Adrenal gland (tissue), 12 donors: ENCODE data around the gene TWIST2. TPM values are rescaled to one million over a fixed set of nuclear protein-coding genes. Genes with fewer than 3 reads are reported as not detected.

Experiments
- DNase-seq, 7 donors: peaks; one replicate each; pipeline ENCODE4 v3.0.0-alpha.2; 2019 to 2020
- H3K27ac ChIP-seq, 5 donors: fragments of 200-600 bp; sonication (generic) in 4 of 5; 1 replicate in 3 of 5; 2 replicates in 2 of 5; pipeline versions ENCODE4 v1.5.1 to v1.8.0; 2016 to 2020; ENCODE audit warnings: mild to moderate bottlenecking in 1 of 5
- H3K27me3 ChIP-seq: fragments of 200-600 bp; 2 replicates; pipeline ENCODE4 v1.8.0; 2021
- H3K36me3 ChIP-seq, 2 donors: fragments of 200-600 bp; replicated peaks in 1 of 2; 1 replicate in 1 of 2; 2 replicates in 1 of 2; pipeline versions ENCODE4 v1.5.1 to v1.8.0; 2018 to 2022
- H3K4me1 ChIP-seq, 2 donors: fragments of 200-600 bp; replicated peaks in 1 of 2; 1 replicate in 1 of 2; 2 replicates in 1 of 2; pipeline versions ENCODE4 v1.5.1 to v1.8.0; 2018 to 2021
- H3K4me3 ChIP-seq, 4 donors: fragments of 200-600 bp; sonication (generic) in 3 of 4; one replicate each; pipeline ENCODE4 v1.5.1; 2016 to 2018
- H3K9me3 ChIP-seq, 3 donors: fragments of 200-600 bp; sonication (generic) in 1 of 3; replicated peaks in 1 of 3; 1 replicate in 2 of 3; 2 replicates in 1 of 3; pipeline versions ENCODE4 v1.5.1 to v1.8.0; 2016 to 2021
- POLR2A ChIP-seq, 2 donors: fragments of 450-650 bp; IDR thresholded peaks; one replicate each; pipeline ENCODE4 v1.6.1; 2017; ENCODE audit warnings: antibody characterized with exemption in 2 of 2, mild to moderate bottlenecking in 2 of 2, moderate library complexity in 1 of 2
- WGBS, 4 donors: extraction: QIAGEN DNeasy Blood & Tissue Kit in 2 of 4; methylation state at CpG; one replicate each; pipeline versions ENCODE4 v1.1.5 to v1.1.7; 2013 to 2017; 5-methylcytosine and 5-hydroxymethylcytosine counted together
- intact Hi-C, 2 donors: fragments of 100-400 bp; cut with DNase I; formaldehyde crosslinking; loops; one replicate each; pipeline versions ENCODE4 v1.14.1 to v1.15.0; 2022 to 2023
- polyA plus RNA-seq, 3 donors: library from polyadenylated mRNA; stranded (reverse); fragments of 200-250 nt in 2 of 3; fragments of 350-450 nt in 1 of 3; fragmentation: Illumina TruSeq in 1 of 3; extraction: RNeasy Lipid Tissue Mini Kit (QIAGEN cat#74804) in 1 of 3; gene quantifications; one replicate each; pipeline ENCODE4 v1.2.3, GENCODE V29; 2013 to 2014
- total RNA-seq, 9 donors: library from RNA; depleted of rRNA in 4 of 9; stranded (reverse); fragments of >200 nt in 4 of 9; fragments of 120-200 nt in 1 of 9; fragmentation: NEBNext Ultra II Directional in 1 of 9; extraction: Animal tissue kit (Norgen Biotek cat#: 25700) in 1 of 9; gene quantifications; one replicate each; pipeline versions ENCODE4 v1.1.0 to v1.2.4, GENCODE V29; 2013 to 2023
- TF ChIP-seq, protein P1 (sequence below), 6 experiments: fragments of 450-650 bp in 4 of 6; fragments of 200-600 bp in 2 of 6; sonication (generic) in 1 of 6; IDR thresholded peaks; 1 replicate in 5 of 6; 2 replicates in 1 of 6; pipeline versions ENCODE4 v1.5.1 to v1.8.0; 2016 to 2021; ENCODE audit warnings: antibody characterized with exemption in 6 of 6, mild to moderate bottlenecking in 2 of 6, moderate library complexity in 1 of 6
- donor health status: healthy with polysubstance abuse.
- donor health status: Bipolar disorder and iron deficiency.
- donor health status: DM: yes; HTN: yes; CAD: no.
- donor health status: DM: no; HTN: no; CAD: no.
- donor health status: DM: no; HTN: no; CAD: no.
- donor health status: DM: yes; HTN: yes; CAD: no.

Gene TWIST2
- total and polyA plus RNA-seq, 12 donors: 1.0 to 20.5 (median 6.0) TPM

DNA sequence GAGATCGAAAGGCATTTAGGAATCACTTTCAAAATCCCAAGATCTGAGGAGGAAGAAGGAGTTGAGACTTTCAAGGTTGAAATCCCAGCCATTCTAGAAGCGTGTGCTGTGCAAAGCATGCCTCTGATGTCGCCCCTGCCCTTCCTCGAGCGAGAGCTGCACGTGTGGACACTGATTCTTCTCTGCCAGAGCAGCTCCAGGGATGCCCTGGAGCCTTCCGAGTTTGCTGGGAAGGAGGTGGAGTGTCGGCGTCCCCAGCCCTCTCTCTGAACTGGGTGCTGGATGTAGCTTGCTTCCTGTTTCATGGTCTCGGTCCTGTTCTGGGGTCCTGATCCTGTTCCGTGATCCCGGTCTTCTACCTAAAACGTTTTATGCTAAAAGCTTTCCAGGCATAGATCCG is 76.1 kb downstream of the TWIST2 start:
- H3K4me1 ChIP-seq: no peaks in the 10 kb centered on the region
- no peak overlapping the region for H3K27ac ChIP-seq
- WGBS, 4 donors: 81 to 88% (median 85%) methylated on average over 14 of the region's 14 CpGs
- intact Hi-C loops: no loop called here
- H3K36me3 ChIP-seq: no peaks in the 10 kb centered on the region
- no peaks in the 10 kb centered on the region for H3K27me3 ChIP-seq
- H3K9me3 ChIP-seq: no peaks in the 10 kb centered on the region
- TF ChIP-seq, protein P1, sequence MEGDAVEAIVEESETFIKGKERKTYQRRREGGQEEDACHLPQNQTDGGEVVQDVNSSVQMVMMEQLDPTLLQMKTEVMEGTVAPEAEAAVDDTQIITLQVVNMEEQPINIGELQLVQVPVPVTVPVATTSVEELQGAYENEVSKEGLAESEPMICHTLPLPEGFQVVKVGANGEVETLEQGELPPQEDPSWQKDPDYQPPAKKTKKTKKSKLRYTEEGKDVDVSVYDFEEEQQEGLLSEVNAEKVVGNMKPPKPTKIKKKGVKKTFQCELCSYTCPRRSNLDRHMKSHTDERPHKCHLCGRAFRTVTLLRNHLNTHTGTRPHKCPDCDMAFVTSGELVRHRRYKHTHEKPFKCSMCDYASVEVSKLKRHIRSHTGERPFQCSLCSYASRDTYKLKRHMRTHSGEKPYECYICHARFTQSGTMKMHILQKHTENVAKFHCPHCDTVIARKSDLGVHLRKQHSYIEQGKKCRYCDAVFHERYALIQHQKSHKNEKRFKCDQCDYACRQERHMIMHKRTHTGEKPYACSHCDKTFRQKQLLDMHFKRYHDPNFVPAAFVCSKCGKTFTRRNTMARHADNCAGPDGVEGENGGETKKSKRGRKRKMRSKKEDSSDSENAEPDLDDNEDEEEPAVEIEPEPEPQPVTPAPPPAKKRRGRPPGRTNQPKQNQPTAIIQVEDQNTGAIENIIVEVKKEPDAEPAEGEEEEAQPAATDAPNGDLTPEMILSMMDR (IDR thresholded peaks at IDR 0.05): no peak
- no peak for TF ChIP-seq POLR2A (IDR thresholded peaks at IDR 0.05)
- H3K4me3 ChIP-seq: no peak overlapping the region
- DNase-seq: no peak

DNA sequence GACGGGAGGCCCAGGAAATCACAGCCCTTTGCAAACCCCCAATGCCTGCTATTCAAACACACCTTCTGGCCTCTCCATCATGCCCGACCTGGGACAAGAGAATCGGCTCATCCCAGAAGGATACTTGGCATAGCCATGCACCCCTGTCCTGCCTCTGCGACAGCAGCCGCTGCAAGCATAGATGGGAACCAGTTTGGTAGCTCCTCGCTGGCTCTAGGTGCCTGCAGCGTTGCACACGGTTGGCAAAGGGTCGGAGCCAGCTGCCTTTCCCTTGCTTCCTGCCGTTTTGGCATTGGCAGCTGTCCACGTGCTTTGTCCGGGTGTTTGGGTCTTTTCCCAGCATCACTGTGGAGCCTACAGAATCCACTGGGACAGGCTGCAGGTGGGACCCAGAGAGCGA is 76.9 kb downstream of the TWIST2 start:
- Histone ChIP-seq H3K9me3 (no peaks in the 10 kb centered on the region), H3K4me3 (no peak overlapping the region), H3K36me3 (no peaks in the 10 kb centered on the region), H3K4me1 (no peaks in the 10 kb centered on the region), H3K27ac (no peak overlapping the region), H3K27me3 (no peaks in the 10 kb centered on the region)
- WGBS, 4 donors: 60 to 78% (median 71%) methylated on average over 1 to 13 of the region's 13 CpGs
- DNase-seq: no peak
- TF ChIP-seq, protein P1 (IDR thresholded peaks at IDR 0.05): no peak
- no peak for TF ChIP-seq POLR2A (IDR thresholded peaks at IDR 0.05)
- intact Hi-C loops: no loop called here

DNA sequence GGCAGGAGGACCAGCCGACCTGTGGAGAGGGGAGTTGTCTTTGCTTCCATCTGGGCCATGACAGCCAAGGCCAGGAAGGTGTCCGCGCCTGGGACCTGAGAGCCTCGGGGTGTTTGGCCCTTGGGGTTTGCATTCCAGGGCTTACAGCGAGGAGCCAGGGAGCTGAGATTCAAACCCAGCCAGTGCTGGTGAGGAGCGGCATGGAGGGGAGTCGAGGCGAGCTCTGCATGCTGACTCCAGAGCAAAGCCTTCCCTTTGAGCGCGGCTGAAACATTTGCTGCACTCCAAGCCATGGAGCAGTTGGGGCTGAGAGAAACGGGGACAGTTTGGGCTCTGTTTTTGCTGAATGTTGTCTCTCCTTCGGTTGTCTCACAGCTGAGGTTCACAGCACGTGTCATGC is 77.4 kb downstream of the TWIST2 start:
- no peaks in the 10 kb centered on the region for H3K4me1 ChIP-seq

DNA sequence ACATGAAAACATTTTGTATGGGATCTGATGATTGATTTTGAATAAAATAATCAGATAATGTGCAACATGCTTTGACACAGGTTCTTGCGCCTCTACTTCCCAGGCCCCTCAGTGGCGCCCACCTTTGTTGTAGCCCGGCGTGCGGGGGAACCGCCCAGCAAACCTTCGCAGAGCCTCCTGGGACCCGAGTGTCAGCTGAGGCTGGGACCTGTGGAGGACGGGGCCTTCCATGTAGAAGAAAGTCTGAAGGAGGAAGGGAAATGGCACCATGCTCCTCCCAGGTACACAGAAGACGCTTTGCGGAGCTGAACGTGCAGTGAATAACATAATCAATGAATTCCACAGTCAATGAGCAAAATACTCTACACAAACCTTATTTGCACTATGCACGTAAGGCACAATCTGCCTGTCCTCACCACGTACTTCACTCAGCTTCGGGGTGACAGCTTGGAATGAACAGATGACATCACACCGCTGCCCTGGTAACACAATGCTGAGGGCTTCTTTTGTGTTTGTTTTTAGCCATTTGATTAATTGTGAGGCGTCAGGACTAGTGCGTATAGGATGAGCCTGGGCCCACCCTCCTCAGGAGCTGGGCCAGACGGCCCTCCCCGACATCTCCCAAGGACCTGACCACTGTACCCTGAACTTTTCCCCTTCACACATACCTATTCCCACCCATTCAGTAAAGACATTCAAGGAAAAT is 78.1 kb downstream of the TWIST2 start:
- no peak overlapping the region for H3K4me3 ChIP-seq
- H3K4me1 ChIP-seq: no peaks in the 10 kb centered on the region
- H3K36me3 ChIP-seq: no peaks in the 10 kb centered on the region
- no peaks in the 10 kb centered on the region for H3K27me3 ChIP-seq
- DNase-seq: no peak
- 80 to 88% (median 86%) methylated on average over 20 of the region's 20 CpGs for WGBS, 4 donors
- H3K9me3 ChIP-seq: no peaks in the 10 kb centered on the region
- H3K27ac ChIP-seq: no peak overlapping the region
- intact Hi-C loops: no loop called here
- TF ChIP-seq POLR2A (IDR thresholded peaks at IDR 0.05): no peak
- TF ChIP-seq, protein P1 (IDR thresholded peaks at IDR 0.05): no peak

More for the DNA sequence above, 77.4 kb downstream of the TWIST2 start:
- Histone ChIP-seq H3K27ac (no peak overlapping the region), H3K9me3 (no peaks in the 10 kb centered on the region), H3K4me3 (no peak overlapping the region), H3K36me3 (no peaks in the 10 kb centered on the region), H3K27me3 (no peaks in the 10 kb centered on the region)
- intact Hi-C loops: no loop called here
- no peak for DNase-seq
- TF ChIP-seq POLR2A (IDR thresholded peaks at IDR 0.05): no peak
- TF ChIP-seq, protein P1 (IDR thresholded peaks at IDR 0.05): no peak
- 85 to 92% (median 87%) methylated on average over 12 to 13 of the region's 13 CpGs for WGBS, 4 donors
